Measurements from ENCODE around the gene TUBB1. TPM values are rescaled to one million over a fixed set of nuclear protein-coding genes. Genes with fewer than 3 reads are reported as not detected.

TUBB1 gene
- total and polyA plus RNA-seq, 2 donors (not counting 1 experiment from before 2014, with no cell fraction given), result 0.22 to 0.43 TPM

DNA sequence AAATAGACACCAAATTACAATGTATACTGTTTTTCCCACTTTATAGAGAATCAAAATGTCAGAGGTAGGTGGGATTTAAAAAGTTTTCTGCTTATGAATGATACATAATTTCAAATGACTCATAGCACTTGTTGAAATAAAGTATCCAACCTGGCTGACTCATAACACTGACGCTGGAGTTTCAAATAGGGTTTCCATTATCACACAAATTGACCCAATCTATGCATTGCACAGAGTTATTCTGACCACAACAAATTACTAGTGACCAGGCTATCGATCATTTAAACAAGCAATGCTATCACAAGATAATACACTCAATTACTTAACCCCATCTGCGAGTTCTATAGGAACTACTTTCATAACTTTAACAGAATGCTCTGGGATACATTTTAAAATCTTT, 55.2 kb downstream of the TUBB1 start:
- ATAC-seq (ENCODE audit: low read depth) (no peak), DNase-seq (no peak)
- 25% methylated on average over 2 of the region's 3 CpGs for WGBS (ENCODE audit: insufficient coverage)
- no peak overlapping the region for H3K4me3 ChIP-seq (ENCODE audit: control extremely low read depth in 1 of 5, extremely low read depth in 1 of 5, insufficient read depth in 1 of 5, low read depth in 2 of 5, low read length in 4 of 5)
- H3K4me1 ChIP-seq (ENCODE audit: control insufficient read depth in 2 of 2, insufficient read depth in 2 of 2, low read length in 2 of 2), result peaks cover 13 to 16% of the 10 kb centered on the region in 2 donors
- no peak overlapping the region for H3K4me2 ChIP-seq (replicated peaks; ENCODE audit: low read depth, low read length, poor library complexity, severe bottlenecking)
- TF ChIP-seq, protein P1, sequence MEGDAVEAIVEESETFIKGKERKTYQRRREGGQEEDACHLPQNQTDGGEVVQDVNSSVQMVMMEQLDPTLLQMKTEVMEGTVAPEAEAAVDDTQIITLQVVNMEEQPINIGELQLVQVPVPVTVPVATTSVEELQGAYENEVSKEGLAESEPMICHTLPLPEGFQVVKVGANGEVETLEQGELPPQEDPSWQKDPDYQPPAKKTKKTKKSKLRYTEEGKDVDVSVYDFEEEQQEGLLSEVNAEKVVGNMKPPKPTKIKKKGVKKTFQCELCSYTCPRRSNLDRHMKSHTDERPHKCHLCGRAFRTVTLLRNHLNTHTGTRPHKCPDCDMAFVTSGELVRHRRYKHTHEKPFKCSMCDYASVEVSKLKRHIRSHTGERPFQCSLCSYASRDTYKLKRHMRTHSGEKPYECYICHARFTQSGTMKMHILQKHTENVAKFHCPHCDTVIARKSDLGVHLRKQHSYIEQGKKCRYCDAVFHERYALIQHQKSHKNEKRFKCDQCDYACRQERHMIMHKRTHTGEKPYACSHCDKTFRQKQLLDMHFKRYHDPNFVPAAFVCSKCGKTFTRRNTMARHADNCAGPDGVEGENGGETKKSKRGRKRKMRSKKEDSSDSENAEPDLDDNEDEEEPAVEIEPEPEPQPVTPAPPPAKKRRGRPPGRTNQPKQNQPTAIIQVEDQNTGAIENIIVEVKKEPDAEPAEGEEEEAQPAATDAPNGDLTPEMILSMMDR (IDR thresholded peaks at IDR 0.05), result no peak
- TF ChIP-seq EZH2 (IDR thresholded peaks at IDR 0.05; ENCODE audit: borderline replicate concordance, insufficient read depth, low read depth, low read length, poor library complexity, severe bottlenecking), result no peak
- Mint-ChIP-seq H3K27ac (no peak overlapping the region), H3K4me3 (no peak overlapping the region), H3K9me3 (ENCODE audit: insufficient read depth) (no peaks in the 10 kb centered on the region), H3K4me1 (peaks cover 21% of the 10 kb centered on the region), H3K27me3 (peaks cover 23% of the 10 kb centered on the region)
- ChIA-PET CTCF (no interaction called here), POLR2A (no interaction called here)
- H3K27me3 ChIP-seq (replicated peaks in 1 of 4; ENCODE audit: control extremely low read depth in 1 of 4, control insufficient read depth in 3 of 4, insufficient read depth in 4 of 4, low read length in 3 of 4), result peaks cover 0 to 9% (median 1%) of the 10 kb centered on the region in 4 experiments
- H3K36me3 ChIP-seq (replicated peaks in 1 of 2; ENCODE audit: control extremely low read depth in 1 of 2, control insufficient read depth in 1 of 2, extremely low read depth in 1 of 2, insufficient read depth in 2 of 2, low read length in 1 of 2), result no peaks in the 10 kb centered on the region
- no peaks in the 10 kb centered on the region for H3K79me2 ChIP-seq (ENCODE audit: control insufficient read depth, insufficient read depth, low read length)
- H3K27ac ChIP-seq (ENCODE audit: low read length in 2 of 2), result no peak overlapping the region
- H3K9me3 ChIP-seq (ENCODE audit: control extremely low read depth in 1 of 3, control insufficient read depth in 2 of 3, insufficient read depth in 1 of 3, low read length in 2 of 3), result no peaks in the 10 kb centered on the region
- no peak overlapping the region for H3K9ac ChIP-seq (ENCODE audit: low read length)
- no peaks in the 10 kb centered on the region for H4K20me1 ChIP-seq (ENCODE audit: control insufficient read depth, insufficient read depth, low read length, poor library complexity, severe bottlenecking)
- intact Hi-C loops (cut with micrococcal nuclease), result no loop called here
- no peak overlapping the region for H2AFZ ChIP-seq (ENCODE audit: insufficient read depth, low read depth, low read length, poor library complexity, severe bottlenecking)

DNA sequence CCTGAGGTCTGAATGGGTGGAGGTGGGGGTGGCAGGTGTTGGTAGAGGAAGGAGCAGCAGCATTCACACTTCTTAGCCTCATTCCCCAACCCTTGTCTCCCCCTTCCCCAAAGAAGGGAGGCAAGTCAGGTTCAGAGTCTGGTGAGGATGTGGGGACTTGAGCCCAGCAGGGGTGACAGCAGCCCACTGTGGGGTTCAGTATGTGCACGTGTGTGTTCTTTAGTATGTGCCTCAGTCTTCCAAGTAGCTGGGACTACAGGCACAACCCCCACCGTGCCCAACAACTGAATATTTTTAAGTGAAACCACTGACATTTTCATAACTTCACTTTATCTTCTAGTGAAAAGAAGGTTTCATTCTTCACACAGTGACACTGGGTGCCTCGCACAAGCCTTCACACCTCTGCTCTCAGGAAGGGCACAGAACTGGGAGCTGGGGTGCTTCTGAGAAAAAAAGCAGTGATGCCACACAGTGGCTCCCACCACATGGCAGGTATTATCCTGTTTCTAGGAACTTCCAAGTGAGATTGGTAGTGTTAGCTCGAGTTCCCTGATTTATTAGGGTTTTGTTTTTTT, 56.8 kb downstream of the TUBB1 start:
- CTCF ChIA-PET, result interaction anchor here (1.0 kb wide), 1 partner anchor 26 kb away, joined by 4 read pairs; no protein-coding TSS in a partner anchor
- Histone ChIP-seq H3K4me1 (ENCODE audit: control insufficient read depth in 2 of 2, insufficient read depth in 2 of 2, low read length in 2 of 2) (peaks cover 9 to 13% of the 10 kb centered on the region in 2 donors), H3K4me2 (replicated peaks; ENCODE audit: low read depth, low read length, poor library complexity, severe bottlenecking) (no peak overlapping the region), H3K27me3 (replicated peaks in 1 of 4; ENCODE audit: control extremely low read depth in 1 of 4, control insufficient read depth in 3 of 4, insufficient read depth in 4 of 4, low read length in 3 of 4) (peaks cover 0 to 9% (median 1%) of the 10 kb centered on the region in 4 experiments), H2AFZ (ENCODE audit: insufficient read depth, low read depth, low read length, poor library complexity, severe bottlenecking) (no peak overlapping the region), H3K36me3 (replicated peaks in 1 of 2; ENCODE audit: control extremely low read depth in 1 of 2, control insufficient read depth in 1 of 2, extremely low read depth in 1 of 2, insufficient read depth in 2 of 2, low read length in 1 of 2) (no peaks in the 10 kb centered on the region), H3K27ac (ENCODE audit: low read length in 2 of 2) (no peak overlapping the region), H3K4me3 (ENCODE audit: control extremely low read depth in 1 of 5, extremely low read depth in 1 of 5, insufficient read depth in 1 of 5, low read depth in 2 of 5, low read length in 4 of 5) (no peak overlapping the region), H4K20me1 (ENCODE audit: control insufficient read depth, insufficient read depth, low read length, poor library complexity, severe bottlenecking) (no peaks in the 10 kb centered on the region), H3K9me3 (ENCODE audit: control extremely low read depth in 1 of 3, control insufficient read depth in 2 of 3, insufficient read depth in 1 of 3, low read length in 2 of 3) (no peaks in the 10 kb centered on the region), H3K79me2 (ENCODE audit: control insufficient read depth, insufficient read depth, low read length) (no peaks in the 10 kb centered on the region), H3K9ac (ENCODE audit: low read length) (no peak overlapping the region)
- Mint-ChIP-seq H3K27ac (no peak overlapping the region), H3K9me3 (ENCODE audit: insufficient read depth) (no peaks in the 10 kb centered on the region), H3K27me3 (peaks cover 26% of the 10 kb centered on the region), H3K4me1 (peaks cover 19% of the 10 kb centered on the region), H3K4me3 (no peak overlapping the region)
- POLR2A ChIA-PET, result no interaction called here
- ATAC-seq (ENCODE audit: low read depth) (no peak), DNase-seq (no peak)
- intact Hi-C loops (cut with micrococcal nuclease), result no loop called here
- 80% methylated on average over 2 of the region's 4 CpGs for WGBS (ENCODE audit: insufficient coverage)
- TF ChIP-seq, protein P1 (IDR thresholded peaks at IDR 0.05), result no peak
- no peak for TF ChIP-seq EZH2 (IDR thresholded peaks at IDR 0.05; ENCODE audit: borderline replicate concordance, insufficient read depth, low read depth, low read length, poor library complexity, severe bottlenecking)
